SK-N-MC (cell line): ENCODE results near the gene TRIM41.
"Not testable (repeated sequence)": the region's sequence is repeated elsewhere in the genome, so short reads cannot be mapped to it uniquely, and the experiment has no call there.

Source experiments
- DNase-seq: peaks from one replicate; pipeline ENCODE4 v3.0.0-alpha.2; 2011; ENCODE audit warnings: low read depth, low spot score
- H3K27ac ChIP-seq: fragments of 200-600 bp; sonication (generic); 2 replicates; pipeline ENCODE4 v1.5.1; 2016; ENCODE audit warnings: mixed run types
- H3K36me3 ChIP-seq: fragments of 200-600 bp; sonication (generic); 2 replicates; pipeline ENCODE4 v1.6.1; 2017; ENCODE audit warnings: antibody characterized with exemption, low read length, mixed read lengths; ENCODE audit not compliant: insufficient read depth
- H3K4me3 ChIP-seq: fragments of 200-600 bp; sonication (generic); 2 replicates; pipeline ENCODE4 v1.5.1; 2016
- H3K9ac ChIP-seq: fragments of 200-600 bp; sonication (generic); 2 replicates; pipeline ENCODE4 v1.8.0; 2017; ENCODE audit warnings: mixed run types, mixed read lengths; ENCODE audit not compliant: insufficient read length
- H3K9me3 ChIP-seq: fragments of 200-600 bp; sonication (generic); 2 replicates; pipeline ENCODE4 v1.6.1; 2017; ENCODE audit warnings: low read depth, mild to moderate bottlenecking, antibody characterized with exemption, low read length, moderate library complexity, mixed read lengths
- EZH2 ChIP-seq: fragments of 200-600 bp; sonication (generic); IDR thresholded peaks from one replicate; pipeline ENCODE4 v1.6.1; 2017; ENCODE audit warnings: antibody characterized with exemption
- FOXP2 ChIP-seq: optimal IDR thresholded peaks from 2 replicates; pipeline ENCODE3; 2011; ENCODE audit warnings: mild to moderate bottlenecking, moderate library complexity; ENCODE audit not compliant: insufficient read depth; ENCODE audit errors: extremely low read length, control extremely low read depth
- POLR2AphosphoS5 ChIP-seq: IDR thresholded peaks from 2 replicates; pipeline ENCODE4 v1.6.1; 2012; ENCODE audit warnings: mild to moderate bottlenecking, low read depth, low read length, borderline replicate concordance

TRIM41 gene

DNA sequence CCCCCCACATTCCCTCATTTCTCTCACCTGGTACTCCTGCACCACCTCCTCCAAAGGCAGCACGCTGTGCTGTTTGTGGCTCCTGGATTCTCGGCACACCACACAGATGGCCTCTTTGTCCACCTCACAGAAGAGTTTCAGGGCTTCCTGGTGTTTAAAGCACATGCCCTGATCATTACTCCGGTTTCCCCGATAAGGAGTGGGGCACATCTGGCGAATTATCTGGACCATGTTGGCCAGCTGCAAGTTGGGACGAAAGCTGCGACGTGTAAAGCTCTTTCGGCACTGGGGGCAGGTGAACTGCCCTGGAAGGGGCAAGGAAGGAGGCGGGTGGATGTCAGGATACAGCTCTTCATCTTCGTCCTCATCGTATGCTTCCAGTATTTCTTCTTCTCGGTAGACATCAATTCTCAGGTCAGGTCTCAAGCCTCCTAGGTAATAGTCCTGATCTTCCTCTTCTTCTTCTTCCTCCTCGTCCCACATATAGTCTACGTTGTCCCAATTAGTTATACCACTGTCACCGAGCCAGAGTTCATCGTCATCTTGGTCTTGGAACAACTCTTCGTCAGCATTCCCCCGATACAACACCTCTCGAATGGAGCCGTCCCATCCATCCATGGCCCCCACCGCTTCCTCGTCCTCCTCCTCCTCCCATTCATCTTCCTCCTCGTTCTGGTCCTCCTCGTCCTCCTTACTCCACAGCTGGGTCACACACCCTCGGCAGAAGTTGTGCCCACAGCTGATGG, 37.1 kb downstream of the TRIM41 start:
- no peak for TF ChIP-seq FOXP2
- TF ChIP-seq POLR2AphosphoS5: no peak
- TF ChIP-seq EZH2: no peak
- Histone ChIP-seq H3K27ac (no peak overlapping the region), H3K9me3 (no peaks in the 10 kb centered on the region), H3K9ac (peak overlapping the region; percentile 100), H3K4me3 (peak overlapping the region; percentile 99), H3K36me3 (peaks cover 31% of the 10 kb centered on the region)
- DNase-seq: no peak

DNA sequence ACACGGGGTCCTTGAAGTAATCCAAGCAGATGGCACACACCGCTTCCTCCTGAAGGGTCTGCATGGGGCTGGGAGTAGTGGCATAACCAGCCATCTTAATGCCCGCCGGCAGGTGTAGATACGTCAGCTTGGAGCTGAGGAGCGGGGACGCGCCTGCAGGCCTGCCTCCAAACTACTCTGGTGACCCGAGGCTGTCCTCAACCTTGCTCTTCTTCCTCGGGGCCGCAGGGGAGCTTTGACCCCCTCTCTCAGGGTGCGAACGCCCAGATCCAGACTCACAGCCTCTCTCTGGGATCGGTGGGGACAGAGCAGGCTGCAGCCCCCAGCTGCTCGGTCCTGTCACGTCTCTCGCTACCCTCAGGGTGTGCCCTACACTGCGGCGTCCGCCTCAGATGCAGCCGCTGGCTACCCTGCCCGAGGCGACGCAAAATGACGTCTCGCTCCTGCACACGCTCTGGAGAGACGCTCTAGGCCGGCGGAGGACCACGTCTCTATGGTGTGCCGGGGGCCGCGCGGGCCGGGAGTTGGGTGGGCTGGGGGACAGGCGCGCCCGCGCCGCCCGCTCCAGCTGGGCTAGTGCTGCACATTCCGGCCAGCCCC, 37.7 kb downstream of the TRIM41 start, which contains the start of gene TRIM52:
Gene TRIM52, minus strand, starts transcription at position 424 of the 600 bp plus-strand sequence. Its CDS starts 330 bp downstream, at position 94.
- Histone ChIP-seq H3K4me3 (peak within 1 kb of the TSS; percentile 99), H3K27ac (peak within 1 kb of the TSS; percentile 94), H3K36me3 (peaks cover 24% of the 10 kb centered on the region), H3K9me3 (no peaks in the 10 kb centered on the region), H3K9ac (peak within 1 kb of the TSS; percentile 100)
- TF ChIP-seq POLR2AphosphoS5 (peak; percentile 92), FOXP2 (peak; percentile 93), EZH2 (no peak)
- no peak for DNase-seq

DNA sequence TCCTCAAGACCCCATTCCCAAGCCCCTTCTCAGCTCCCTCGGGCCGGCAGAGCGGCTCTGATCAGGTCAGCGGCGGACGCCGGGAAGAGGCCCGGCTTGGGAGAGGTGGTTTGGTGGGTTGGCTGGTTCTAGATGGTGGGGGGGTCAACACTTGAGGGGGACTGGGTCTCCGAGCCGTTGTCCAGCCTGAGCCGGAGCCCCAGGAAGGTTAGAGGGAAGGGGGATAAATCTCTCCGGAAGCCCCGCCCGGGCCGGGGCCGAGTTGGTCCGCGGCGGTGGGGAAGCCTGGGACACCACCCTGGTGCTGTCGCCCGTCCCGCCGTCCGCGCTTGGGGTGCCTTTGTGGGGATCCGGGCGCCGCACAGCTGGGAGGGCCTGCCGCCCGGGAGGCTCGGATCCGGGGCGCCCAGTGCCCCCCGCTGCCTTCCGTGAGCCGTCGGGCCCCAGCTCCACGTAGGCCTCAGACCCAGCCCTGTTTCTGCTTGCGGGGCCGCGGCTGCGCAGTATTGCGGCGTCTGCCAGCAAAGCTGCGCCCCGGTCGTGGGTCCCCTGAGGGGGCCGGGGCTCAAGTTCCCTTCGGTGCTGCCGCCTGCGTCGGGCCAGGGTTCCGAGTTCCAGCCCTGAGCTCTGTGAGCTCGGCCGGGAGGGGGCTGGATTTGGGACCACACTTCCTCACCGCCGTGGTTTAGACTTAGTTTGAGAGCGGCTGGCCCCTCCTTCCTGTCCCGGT, 38.4 kb downstream of the TRIM41 start:
- Histone ChIP-seq H3K9me3 (no peaks in the 10 kb centered on the region), H3K9ac (peak overlapping the region; percentile 100), H3K4me3 (peak overlapping the region; percentile 99), H3K36me3 (peaks cover 18% of the 10 kb centered on the region; the same call in 1 of the 2 replicates), H3K27ac (peak overlapping the region; percentile 94)
- TF ChIP-seq EZH2 (no peak), POLR2AphosphoS5 (no peak; the same call in 1 of the 2 replicates), FOXP2 (no peak)
- no peak for DNase-seq

DNA sequence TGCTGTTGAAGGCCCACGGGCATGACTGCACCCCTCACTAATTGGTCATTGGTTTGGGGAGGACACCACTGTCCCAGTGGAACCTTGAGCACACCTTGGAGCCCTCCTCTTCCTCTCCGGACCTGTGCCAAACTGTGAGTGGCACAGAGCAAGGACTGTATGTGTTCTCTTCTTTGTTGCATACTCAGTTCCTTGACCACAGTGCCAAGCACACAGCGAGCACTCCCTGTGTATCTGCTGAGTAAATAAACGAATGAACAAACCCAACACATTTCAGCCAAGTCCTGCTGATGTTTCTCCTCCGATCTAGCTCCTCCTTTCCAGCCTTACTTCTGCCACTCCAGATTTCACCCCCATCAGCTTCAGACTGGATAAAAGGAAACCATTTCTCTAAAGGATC, 40.6 kb downstream of the TRIM41 start:
- H3K4me3 ChIP-seq: no peak overlapping the region
- no peak overlapping the region for H3K9ac ChIP-seq
- H3K27ac ChIP-seq: no peak overlapping the region
- DNase-seq: no peak
- H3K36me3 ChIP-seq: peaks cover 9% of the 10 kb centered on the region; the same call in 1 of the 2 replicates
- TF ChIP-seq FOXP2: no peak
- no peak for TF ChIP-seq POLR2AphosphoS5
- TF ChIP-seq EZH2: no peak
- no peaks in the 10 kb centered on the region for H3K9me3 ChIP-seq

DNA sequence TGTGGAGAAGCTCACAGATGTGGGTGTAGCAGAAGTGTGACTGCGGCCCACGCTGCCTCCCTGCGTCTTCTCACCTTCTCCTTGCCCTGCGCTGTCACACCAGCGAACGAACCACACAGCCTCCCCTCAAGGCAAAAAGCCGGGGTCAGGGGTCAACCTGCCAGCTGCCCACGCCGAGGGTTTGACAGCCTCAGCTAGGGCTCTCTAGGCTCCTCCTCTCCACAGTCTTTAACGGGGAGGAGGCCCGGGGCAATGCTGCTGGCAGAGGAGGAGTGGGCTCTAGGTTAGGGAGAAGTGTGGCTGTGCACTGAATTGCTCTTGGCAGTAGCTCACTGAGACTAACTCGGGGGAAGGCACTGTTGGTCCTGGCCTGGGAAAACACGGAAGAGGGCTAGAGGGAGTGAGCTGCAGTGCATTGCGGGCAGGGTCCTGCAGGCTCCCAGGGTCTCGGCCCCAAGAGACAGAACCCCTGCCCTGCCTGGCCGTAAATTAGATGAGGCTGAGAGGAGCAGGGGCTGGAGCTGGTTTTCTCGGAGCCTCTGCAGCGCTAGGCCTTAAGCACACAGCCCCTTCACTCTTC, 42.1 kb downstream of the TRIM41 start:
- H3K27ac ChIP-seq: no peak overlapping the region
- no peaks in the 10 kb centered on the region for H3K9me3 ChIP-seq
- DNase-seq: no peak
- H3K36me3 ChIP-seq: peaks cover 9% of the 10 kb centered on the region; the same call in 1 of the 2 replicates
- H3K4me3 ChIP-seq: no peak overlapping the region
- TF ChIP-seq POLR2AphosphoS5 (no peak), EZH2 (no peak), FOXP2 (no peak)
- H3K9ac ChIP-seq: no peak overlapping the region

DNA sequence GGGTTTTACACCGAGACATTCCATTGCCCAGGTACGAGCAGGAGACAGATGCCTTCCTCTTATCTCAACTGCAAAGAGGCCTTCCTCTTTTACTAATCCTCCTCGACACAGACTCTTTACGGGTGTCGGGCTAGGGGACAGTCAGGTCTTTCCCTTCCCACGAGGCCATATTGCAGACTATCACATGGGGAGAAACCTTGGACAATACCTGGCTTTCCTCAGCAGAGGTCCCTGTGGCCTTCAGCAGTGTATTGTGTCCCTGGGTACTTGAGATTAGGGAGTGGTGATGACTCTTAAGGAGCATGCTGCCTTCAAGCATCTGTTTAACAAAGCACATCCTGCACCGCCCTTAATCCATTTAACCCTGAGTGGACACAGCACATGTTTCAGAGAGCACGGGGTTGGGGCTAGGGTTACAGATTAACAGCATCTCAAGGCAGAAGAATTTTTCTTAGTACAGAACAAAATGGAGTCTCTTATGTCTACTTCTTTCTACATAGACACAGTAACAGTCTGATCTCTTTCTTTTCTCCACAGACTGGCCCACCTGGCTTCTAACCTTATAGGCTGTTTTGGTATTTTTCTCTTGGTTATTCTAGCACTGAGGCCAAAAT, 44.3 kb downstream of the TRIM41 start:
- not testable (repeated sequence) for H3K4me3 ChIP-seq, H3K27ac ChIP-seq, DNase-seq, H3K9me3 ChIP-seq, H3K36me3 ChIP-seq, H3K9ac ChIP-seq

DNA sequence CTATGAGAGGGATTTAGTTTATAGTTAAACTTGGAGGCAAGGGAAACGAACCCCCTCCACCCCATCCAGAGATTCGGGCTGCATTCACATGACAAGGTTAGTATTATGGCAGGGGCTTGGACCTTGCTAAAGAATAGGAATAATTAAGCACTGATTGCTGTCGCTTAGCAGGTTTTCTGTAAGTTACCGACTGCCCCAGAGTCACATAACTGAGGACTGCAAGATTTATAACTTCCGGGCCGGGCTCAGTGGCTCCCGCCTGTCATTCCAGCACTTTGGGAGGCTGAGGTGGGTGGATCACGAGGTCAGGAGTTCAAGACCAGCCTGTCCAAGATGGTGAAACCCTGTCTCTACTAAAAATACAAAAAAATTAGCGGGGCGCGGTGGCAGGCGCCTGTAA, 44.8 kb downstream of the TRIM41 start:
- not testable (repeated sequence) for H3K27ac ChIP-seq, H3K36me3 ChIP-seq, H3K4me3 ChIP-seq, DNase-seq, H3K9me3 ChIP-seq, H3K9ac ChIP-seq

DNA sequence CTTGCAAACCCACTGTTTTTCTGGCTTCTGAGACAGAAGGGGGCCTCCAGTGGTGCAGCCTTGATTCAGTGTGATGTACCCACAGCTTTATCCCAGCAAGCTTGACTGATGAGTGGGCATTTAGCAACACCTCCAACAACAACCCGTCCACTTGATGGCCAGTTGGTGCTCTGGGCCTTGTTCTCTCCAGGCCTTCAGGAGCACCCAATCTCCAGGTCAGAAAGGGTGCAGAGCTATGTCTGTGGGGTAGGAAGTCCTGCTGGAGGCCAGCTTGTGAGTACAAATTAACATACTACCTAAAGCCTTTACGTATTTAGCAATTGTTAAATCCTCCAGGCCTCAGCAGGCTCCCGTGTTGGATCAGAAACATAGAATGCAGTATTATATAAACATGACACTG, 48.0 kb downstream of the TRIM41 start:
- no peak overlapping the region for H3K4me3 ChIP-seq
- no peaks in the 10 kb centered on the region for H3K36me3 ChIP-seq
- no peak overlapping the region for H3K27ac ChIP-seq
- no peak for DNase-seq
- no peaks in the 10 kb centered on the region for H3K9me3 ChIP-seq
- H3K9ac ChIP-seq: no peak overlapping the region
- TF ChIP-seq EZH2 (no peak), POLR2AphosphoS5 (no peak), FOXP2 (no peak)

DNA sequence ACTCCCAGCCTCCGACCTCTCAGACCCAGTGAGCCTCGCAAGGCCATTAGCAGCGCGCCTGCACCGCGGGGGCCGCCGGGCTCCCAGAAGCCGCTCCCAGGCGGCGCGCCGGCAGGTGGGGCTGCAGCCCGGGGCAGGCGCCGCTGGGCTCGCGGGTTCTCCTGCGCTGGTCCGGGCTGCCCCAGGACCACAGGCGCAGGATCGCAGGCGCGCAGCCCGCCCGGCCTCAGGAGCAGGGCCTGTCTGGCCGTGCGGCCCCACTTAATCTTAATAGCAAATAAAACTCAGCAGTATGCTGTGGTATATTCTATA, 50.3 kb downstream of the TRIM41 start:
- not testable (repeated sequence) for H3K9me3 ChIP-seq, H3K36me3 ChIP-seq, H3K27ac ChIP-seq, H3K4me3 ChIP-seq, H3K9ac ChIP-seq, DNase-seq
